ENCODE data around the gene COL4A1. TPM values are rescaled to one million over a fixed set of nuclear protein-coding genes. Genes with fewer than 3 reads are reported as not detected.

The COL4A1 gene
- total RNA-seq, 2 donors from 2014 or later = 80.4 to 253 TPM

- ATAC-seq = no peak
- no peak for DNase-seq
Observed at GRCh38 chr13:110208116-110208515, 98.8 kb downstream of the COL4A1 start.

GRCh38 chr13:110206996-110207395, 100.0 kb downstream of the COL4A1 start:
- 39 to 82% methylated on average over 1 to 2 of the region's 2 CpGs for WGBS, 2 donors

More at GRCh38 chr13:110208116-110208515, 98.8 kb downstream of the COL4A1 start:
- Histone ChIP-seq H3K9me3 (no peaks in the 10 kb centered on the region), H3K4me1 (no peaks in the 10 kb centered on the region), H3K27me3 (no peaks in the 10 kb centered on the region), H3K4me3 (no peak overlapping the region), H3K27ac (no peak overlapping the region), H3K36me3 (replicated peaks in 1 of 2; ENCODE audit: insufficient read depth in 1 of 2, low read depth in 2 of 2) (no peaks in the 10 kb centered on the region)
- 86 to 92% methylated on average over 9 to 10 of the region's 10 CpGs for WGBS, 2 donors
- intact Hi-C loops (cut with DNase I) = no loop called here
- TF ChIP-seq CTCF (IDR thresholded peaks at IDR 0.05) (no peak), POLR2A (IDR thresholded peaks at IDR 0.05) (no peak)

GRCh38 chr13:110206185-110206584, 100.8 kb downstream of the COL4A1 start:
- Histone ChIP-seq H3K4me1 (no peaks in the 10 kb centered on the region), H3K36me3 (replicated peaks in 1 of 2; ENCODE audit: insufficient read depth in 1 of 2, low read depth in 2 of 2) (no peaks in the 10 kb centered on the region), H3K4me3 (no peak overlapping the region), H3K27me3 (no peaks in the 10 kb centered on the region), H3K9me3 (no peaks in the 10 kb centered on the region), H3K27ac (no peak overlapping the region)
- ATAC-seq = no peak
- no peak for DNase-seq
- no peak for TF ChIP-seq CTCF (IDR thresholded peaks at IDR 0.05)
- TF ChIP-seq POLR2A (IDR thresholded peaks at IDR 0.05) = no peak
- WGBS, 2 donors = 75 to 78% methylated on average over 8 of the region's 8 CpGs
- intact Hi-C loops (cut with DNase I) = no loop called here

More at GRCh38 chr13:110206996-110207395, 100.0 kb downstream of the COL4A1 start:
- Histone ChIP-seq H3K27me3 (no peaks in the 10 kb centered on the region), H3K4me3 (no peak overlapping the region), H3K4me1 (no peaks in the 10 kb centered on the region), H3K9me3 (no peaks in the 10 kb centered on the region), H3K36me3 (replicated peaks in 1 of 2; ENCODE audit: insufficient read depth in 1 of 2, low read depth in 2 of 2) (no peaks in the 10 kb centered on the region), H3K27ac (no peak overlapping the region)
- DNase-seq (no peak), ATAC-seq (no peak)
- no peak for TF ChIP-seq CTCF (IDR thresholded peaks at IDR 0.05)
- no peak for TF ChIP-seq POLR2A (IDR thresholded peaks at IDR 0.05)
- intact Hi-C loops (cut with DNase I) = no loop called here

GRCh38 chr13:110201114-110201513, 105.8 kb downstream of the COL4A1 start:
- WGBS, 2 donors = 45 to 82% methylated on average over 3 to 4 of the region's 4 CpGs
- DNase-seq (no peak), ATAC-seq (no peak)
- no peak overlapping the region for H3K4me3 ChIP-seq
- H3K9me3 ChIP-seq = no peaks in the 10 kb centered on the region
- H3K36me3 ChIP-seq (replicated peaks in 1 of 2; ENCODE audit: insufficient read depth in 1 of 2, low read depth in 2 of 2) = no peaks in the 10 kb centered on the region
- no peak overlapping the region for H3K27ac ChIP-seq
- intact Hi-C loops (cut with DNase I) = no loop called here
- no peaks in the 10 kb centered on the region for H3K27me3 ChIP-seq
- no peak for TF ChIP-seq POLR2A (IDR thresholded peaks at IDR 0.05)
- TF ChIP-seq CTCF (IDR thresholded peaks at IDR 0.05) = no peak
- no peaks in the 10 kb centered on the region for H3K4me1 ChIP-seq

- TF ChIP-seq CTCF (IDR thresholded peaks at IDR 0.05) (no peak), POLR2A (IDR thresholded peaks at IDR 0.05) (no peak)
- ATAC-seq = no peak
- H3K27me3 ChIP-seq = no peaks in the 10 kb centered on the region
- no peaks in the 10 kb centered on the region for H3K9me3 ChIP-seq
- DNase-seq = no peak
- H3K4me1 ChIP-seq = no peaks in the 10 kb centered on the region
- no peak overlapping the region for H3K4me3 ChIP-seq
- H3K36me3 ChIP-seq (replicated peaks in 1 of 2; ENCODE audit: insufficient read depth in 1 of 2, low read depth in 2 of 2) = no peaks in the 10 kb centered on the region
- no peak overlapping the region for H3K27ac ChIP-seq
- intact Hi-C loops (cut with DNase I) = no loop called here
- WGBS, 2 donors = 57 to 60% methylated on average over 11 to 12 of the region's 12 CpGs
Observed at GRCh38 chr13:110200276-110200870, 106.6 kb downstream of the COL4A1 start.
